HepG2 (cell line): ENCODE data around the gene SH2D3A. TPM values are rescaled to one million over a fixed set of nuclear protein-coding genes. Genes with fewer than 3 reads are reported as not detected.
A peak's percentile ranks its signal among the peaks of the same experiment; 100 is the strongest.

Source experiments
- BHLHE40 ChIP-seq: IDR thresholded peaks from 2 replicates; pipeline ENCODE4 v1.6.1; 2011; ENCODE audit warnings: low read length, improper control_type of control experiment
- EP300 ChIP-seq, 3 experiments: sonication (generic) in 1 of 3; formaldehyde crosslinking in 1 of 3; IDR thresholded peaks; 2 replicates each; pipeline versions ENCODE4 v1.5.1 to v1.6.1; 2011 to 2020; ENCODE audit warnings: low read depth in 2 of 3, low read length in 2 of 3, borderline replicate concordance in 1 of 3, improper control_type of control experiment in 1 of 3, mild to moderate bottlenecking in 1 of 3, missing genetic modification reagents in 1 of 3, moderate library complexity in 1 of 3
- ETV6 ChIP-seq: sonication (generic); formaldehyde crosslinking; conservative IDR thresholded peaks from 2 replicates; pipeline ENCODE4 v1.4.0; 2020; ENCODE audit warnings: missing genetic modification reagents
- FOSL2 ChIP-seq: sonication (generic); formaldehyde crosslinking; IDR thresholded peaks from 2 replicates; pipeline ENCODE4 v1.4.0; 2020; ENCODE audit warnings: missing genetic modification reagents
- HNRNPH1 ChIP-seq: fragments of 200-400 bp; formaldehyde crosslinking; optimal IDR thresholded peaks from 2 replicates; pipeline ENCODE3; 2017; ENCODE audit warnings: mild to moderate bottlenecking, low read depth, low read length
- NCOA1 ChIP-seq: sonication (generic); formaldehyde crosslinking; IDR thresholded peaks from 2 replicates; pipeline ENCODE4 v1.9.0; 2021; ENCODE audit warnings: missing genetic modification reagents
- NFRKB ChIP-seq: fragments of 450-650 bp; IDR thresholded peaks from 2 replicates; pipeline ENCODE4 v1.6.1; 2017
- RAD21 ChIP-seq: fragments of 450-650 bp; formaldehyde crosslinking; IDR thresholded peaks from 2 replicates; pipeline ENCODE4 v1.5.0; 2020; ENCODE audit warnings: mild to moderate bottlenecking
- SMAD9 ChIP-seq: sonication (generic); formaldehyde crosslinking; IDR thresholded peaks from 2 replicates; pipeline ENCODE4 v1.5.1; 2020; ENCODE audit warnings: mild to moderate bottlenecking, missing genetic modification reagents
- ZFAT ChIP-seq: sonication (generic); formaldehyde crosslinking; conservative IDR thresholded peaks from 2 replicates; pipeline ENCODE4 v1.8.1; 2023; ENCODE audit warnings: missing genetic modification reagents, inconsistent platforms
- ZFY ChIP-seq: sonication (generic); formaldehyde crosslinking; IDR thresholded peaks from 2 replicates; pipeline ENCODE4 v1.4.0; 2020; ENCODE audit warnings: missing genetic modification reagents
- ZNF12 ChIP-seq: sonication (generic); formaldehyde crosslinking; IDR thresholded peaks from 2 replicates; pipeline ENCODE4 v1.5.0; 2020; ENCODE audit warnings: missing genetic modification reagents
- ZNF296 ChIP-seq: sonication (generic); formaldehyde crosslinking; conservative IDR thresholded peaks from 2 replicates; pipeline ENCODE4 v1.5.0; 2020; ENCODE audit warnings: mild to moderate bottlenecking, missing genetic modification reagents
- ZNF30 ChIP-seq: sonication (generic); formaldehyde crosslinking; IDR thresholded peaks from 2 replicates; pipeline ENCODE4 v1.5.0; 2020; ENCODE audit warnings: mild to moderate bottlenecking, missing genetic modification reagents
- ZNF317 ChIP-seq: sonication (generic); formaldehyde crosslinking; IDR thresholded peaks from 2 replicates; pipeline ENCODE4 v1.5.0; 2020; ENCODE audit warnings: mild to moderate bottlenecking, missing genetic modification reagents
- ZNF333 ChIP-seq: sonication (generic); formaldehyde crosslinking; IDR thresholded peaks from 2 replicates; pipeline ENCODE4 v1.4.0; 2020; ENCODE audit warnings: mild to moderate bottlenecking, missing genetic modification reagents, borderline replicate concordance
- ZNF556 ChIP-seq: sonication (generic); formaldehyde crosslinking; IDR thresholded peaks from 2 replicates; pipeline ENCODE4 v1.4.0; 2020; ENCODE audit warnings: mild to moderate bottlenecking, missing genetic modification reagents, borderline replicate concordance
- ZNF660 ChIP-seq: sonication (generic); formaldehyde crosslinking; IDR thresholded peaks from 2 replicates; pipeline ENCODE4 v1.5.1; 2020; ENCODE audit warnings: mild to moderate bottlenecking, low read depth, missing genetic modification reagents, borderline replicate concordance
- ZSCAN12 ChIP-seq: sonication (generic); formaldehyde crosslinking; IDR thresholded peaks from 2 replicates; pipeline ENCODE4 v1.9.0; 2021; ENCODE audit warnings: mild to moderate bottlenecking, missing genetic modification reagents
- polyA plus RNA-seq, 8 experiments: library from polyadenylated mRNA; depleted of rRNA in 3 of 8; stranded (reverse) in 7 of 8; unstranded in 1 of 8; fragments of >200 nt; fragmentation: Illumina TruSeq in 4 of 8; extraction: Trizol in 4 of 8; gene quantifications; 2 replicates each; pipeline versions ENCODE4 v1.2.1 to v1.2.3, GENCODE V29; 2011 to 2016; ENCODE audit warnings: low read depth in 4 of 8, missing spikeins in 1 of 8, mixed read lengths in 1 of 8; ENCODE audit not compliant: insufficient read depth in 1 of 8
- total RNA-seq, 5 experiments: library from RNA; depleted of rRNA; stranded (reverse); fragments of >200 nt; fragmentation: Illumina TruSeq; extraction: Trizol; gene quantifications; 2 replicates each; pipeline ENCODE4 v1.2.3, GENCODE V29; 2016; ENCODE audit warnings: low read depth in 1 of 5
- TF ChIP-seq, protein P1 (sequence below): sonication (generic); formaldehyde crosslinking; IDR thresholded peaks from 2 replicates; pipeline ENCODE4 v1.5.0; 2020; ENCODE audit warnings: missing genetic modification reagents, mild to moderate bottlenecking, borderline replicate concordance
- TF ChIP-seq, protein P2 (sequence below): sonication (generic); formaldehyde crosslinking; IDR thresholded peaks from 2 replicates; pipeline ENCODE4 v1.5.0; 2020; ENCODE audit warnings: missing genetic modification reagents
- TF ChIP-seq, protein P3 (sequence below): sonication (generic); formaldehyde crosslinking; IDR thresholded peaks from 2 replicates; pipeline ENCODE4 v1.5.0; 2020; ENCODE audit warnings: missing genetic modification reagents
- TF ChIP-seq, protein P4 (sequence below): sonication (generic); formaldehyde crosslinking; IDR thresholded peaks from 2 replicates; pipeline ENCODE4 v1.8.0; 2022; ENCODE audit warnings: mild to moderate bottlenecking, missing genetic modification reagents, moderate library complexity
- TF ChIP-seq, protein P5 (sequence below): sonication (generic); formaldehyde crosslinking; IDR thresholded peaks from 2 replicates; pipeline ENCODE4 v1.4.0; 2020; ENCODE audit warnings: mild to moderate bottlenecking, missing genetic modification reagents

SH2D3A gene
- total and polyA plus RNA-seq, 2 of the 13 experiments (the other 11 are each of a cell fraction or from before 2014, with no cell fraction given), result 1.0 to 2.2 TPM

DNA sequence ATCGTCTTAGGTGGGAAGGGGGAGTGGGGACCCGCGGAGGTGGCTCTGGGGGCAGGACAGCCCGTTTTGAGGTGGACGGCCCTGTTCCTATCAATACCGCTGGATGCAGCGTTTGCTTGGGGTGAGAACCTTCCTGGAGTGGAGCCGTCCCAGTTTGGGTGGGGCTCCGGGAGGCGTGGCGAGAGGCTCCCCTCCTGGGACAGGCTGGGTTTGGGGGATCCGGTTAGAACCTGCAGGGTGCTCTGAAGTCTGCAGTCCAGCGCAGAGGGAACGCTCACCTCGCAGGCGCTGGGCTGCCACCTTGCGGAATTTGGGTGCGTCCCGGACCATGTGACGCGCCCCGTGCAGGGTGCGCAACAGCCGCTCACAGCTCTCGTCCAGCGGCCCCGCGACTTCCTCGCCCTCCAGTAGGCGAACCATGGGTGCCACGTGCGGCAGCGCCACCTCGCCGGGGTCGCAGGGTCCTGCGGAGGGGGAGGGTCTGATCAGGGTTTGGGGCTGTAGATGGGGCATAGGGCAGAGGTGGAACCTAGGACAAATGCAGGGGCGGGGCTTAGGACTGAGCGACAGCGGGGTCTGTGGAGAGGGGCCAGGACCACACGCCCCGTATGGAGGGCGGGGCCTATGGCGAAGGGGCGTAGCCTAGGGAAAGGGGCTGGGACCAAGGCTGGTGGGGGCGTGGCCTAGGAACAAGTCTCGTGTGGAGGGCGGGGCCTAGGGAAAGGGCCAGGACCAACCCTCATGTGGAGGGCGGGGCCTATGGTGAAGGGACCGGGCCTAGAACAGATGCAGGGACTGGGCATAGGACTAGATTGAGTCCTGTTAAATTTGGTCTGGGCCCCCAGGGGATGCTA is 13.8 kb downstream of the SH2D3A start (continued):
- TF ChIP-seq ZFAT (no peak), ZNF12 (CRISPR knock-in tag) (peak; percentile 71; the same call in 1 of the 2 replicates), EP300 (IDR thresholded peaks at IDR 0.05; ENCODE audit: low read depth in 2 of 2, low read length in 2 of 2) (no peak), EP300 (CRISPR knock-in tag; IDR thresholded peaks at IDR 0.05; ENCODE audit: borderline replicate concordance) (peak; percentile 45; the same call in 1 of the 2 replicates), NFRKB (no peak), FOSL2 (CRISPR knock-in tag) (no peak; the same call in none of the 2 replicates), ZFY (CRISPR knock-in tag) (peak; percentile 54; the same call in 1 of the 2 replicates), ZNF317 (CRISPR knock-in tag) (peak; percentile 38), SMAD9 (CRISPR knock-in tag) (no peak), ZNF556 (CRISPR knock-in tag) (0 out of 2 replicates have a peak, but pooled peaks have one; percentile 76), ZNF660 (no peak; the same call in 1 of the 2 replicates), BHLHE40 (peak; percentile 78; the same call in 1 of the 2 replicates), NCOA1 (CRISPR knock-in tag) (no peak), ZNF30 (CRISPR knock-in tag) (no peak), ZNF333 (CRISPR knock-in tag) (no peak), ZNF296 (CRISPR knock-in tag) (no peak; the same call in 1 of the 2 replicates), RAD21 (peak; percentile 94), ZSCAN12 (CRISPR knock-in tag) (peak; percentile 84; the same call in 1 of the 2 replicates), ETV6 (CRISPR knock-in tag) (peak; percentile 22; the same call in 1 of the 2 replicates), HNRNPH1 (no peak)
- TF ChIP-seq, protein P1, sequence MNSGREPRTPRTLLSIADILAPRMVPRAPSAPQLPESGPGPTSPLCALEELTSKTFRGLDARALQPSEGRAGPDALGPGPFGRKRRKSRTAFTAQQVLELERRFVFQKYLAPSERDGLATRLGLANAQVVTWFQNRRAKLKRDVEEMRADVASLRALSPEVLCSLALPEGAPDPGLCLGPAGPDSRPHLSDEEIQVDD (CRISPR knock-in tag), result no peak
- TF ChIP-seq, protein P2, sequence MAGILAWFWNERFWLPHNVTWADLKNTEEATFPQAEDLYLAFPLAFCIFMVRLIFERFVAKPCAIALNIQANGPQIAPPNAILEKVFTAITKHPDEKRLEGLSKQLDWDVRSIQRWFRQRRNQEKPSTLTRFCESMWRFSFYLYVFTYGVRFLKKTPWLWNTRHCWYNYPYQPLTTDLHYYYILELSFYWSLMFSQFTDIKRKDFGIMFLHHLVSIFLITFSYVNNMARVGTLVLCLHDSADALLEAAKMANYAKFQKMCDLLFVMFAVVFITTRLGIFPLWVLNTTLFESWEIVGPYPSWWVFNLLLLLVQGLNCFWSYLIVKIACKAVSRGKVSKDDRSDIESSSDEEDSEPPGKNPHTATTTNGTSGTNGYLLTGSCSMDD (CRISPR knock-in tag), result no peak
- TF ChIP-seq, protein P3, sequence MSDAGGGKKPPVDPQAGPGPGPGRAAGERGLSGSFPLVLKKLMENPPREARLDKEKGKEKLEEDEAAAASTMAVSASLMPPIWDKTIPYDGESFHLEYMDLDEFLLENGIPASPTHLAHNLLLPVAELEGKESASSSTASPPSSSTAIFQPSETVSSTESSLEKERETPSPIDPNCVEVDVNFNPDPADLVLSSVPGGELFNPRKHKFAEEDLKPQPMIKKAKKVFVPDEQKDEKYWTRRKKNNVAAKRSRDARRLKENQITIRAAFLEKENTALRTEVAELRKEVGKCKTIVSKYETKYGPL, result no peak
- TF ChIP-seq, protein P4, sequence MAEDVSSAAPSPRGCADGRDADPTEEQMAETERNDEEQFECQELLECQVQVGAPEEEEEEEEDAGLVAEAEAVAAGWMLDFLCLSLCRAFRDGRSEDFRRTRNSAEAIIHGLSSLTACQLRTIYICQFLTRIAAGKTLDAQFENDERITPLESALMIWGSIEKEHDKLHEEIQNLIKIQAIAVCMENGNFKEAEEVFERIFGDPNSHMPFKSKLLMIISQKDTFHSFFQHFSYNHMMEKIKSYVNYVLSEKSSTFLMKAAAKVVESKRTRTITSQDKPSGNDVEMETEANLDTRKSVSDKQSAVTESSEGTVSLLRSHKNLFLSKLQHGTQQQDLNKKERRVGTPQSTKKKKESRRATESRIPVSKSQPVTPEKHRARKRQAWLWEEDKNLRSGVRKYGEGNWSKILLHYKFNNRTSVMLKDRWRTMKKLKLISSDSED (CRISPR knock-in tag), result no peak
- TF ChIP-seq, protein P5, sequence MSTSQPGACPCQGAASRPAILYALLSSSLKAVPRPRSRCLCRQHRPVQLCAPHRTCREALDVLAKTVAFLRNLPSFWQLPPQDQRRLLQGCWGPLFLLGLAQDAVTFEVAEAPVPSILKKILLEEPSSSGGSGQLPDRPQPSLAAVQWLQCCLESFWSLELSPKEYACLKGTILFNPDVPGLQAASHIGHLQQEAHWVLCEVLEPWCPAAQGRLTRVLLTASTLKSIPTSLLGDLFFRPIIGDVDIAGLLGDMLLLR, result peak; percentile 86; the same call in 1 of the 2 replicates
